ENCODE data around the gene ALAD.
"Not testable (repeated sequence)": the region's sequence is repeated elsewhere in the genome, so short reads cannot be mapped to it uniquely, and the experiment has no call there.

The ALAD gene

DNA sequence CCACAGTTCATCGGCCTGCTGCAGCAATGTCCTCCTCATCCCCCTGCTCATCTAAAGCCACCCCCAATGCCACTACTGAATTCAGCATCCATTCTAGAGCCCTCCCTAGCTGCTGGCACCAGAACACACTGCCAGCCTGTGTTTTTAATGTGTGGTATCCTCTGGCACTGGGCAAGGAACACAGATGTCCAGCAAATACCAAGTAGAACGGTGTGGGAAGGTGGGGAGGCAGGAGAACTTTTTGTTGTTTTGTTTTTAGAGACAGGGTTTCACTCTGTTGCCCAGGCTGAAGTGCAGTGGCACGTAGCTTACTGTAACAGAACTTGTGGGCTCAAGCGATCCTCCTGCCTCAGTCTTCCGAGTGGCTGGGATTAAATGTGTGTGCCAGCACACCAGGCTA is 29.0 kb downstream of the ALAD start:
- DNase-seq: no peak

DNA sequence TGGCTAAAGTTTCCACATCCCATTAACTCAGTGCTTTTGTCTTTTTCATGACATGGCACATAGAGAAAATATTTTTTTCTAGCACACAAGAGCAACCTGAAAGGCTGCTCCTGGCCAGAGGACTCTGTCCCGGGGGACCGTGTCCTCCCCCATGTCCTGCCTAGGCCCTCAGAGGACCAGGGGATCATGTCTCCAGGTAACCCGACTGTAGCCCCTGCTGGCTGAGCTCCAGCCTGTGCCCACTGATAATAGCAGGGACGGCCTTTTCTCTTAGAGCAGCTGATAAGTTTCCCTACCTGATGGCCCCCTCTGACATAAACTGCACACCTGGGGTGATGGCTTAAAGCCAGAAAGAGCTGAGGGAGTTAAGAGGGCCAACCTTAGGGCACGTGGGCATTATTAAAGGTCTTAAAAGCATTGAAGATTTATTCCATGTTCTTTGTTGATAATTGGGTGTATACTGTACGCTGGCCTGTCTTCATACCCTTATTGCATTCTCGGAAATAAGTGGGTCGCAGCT is 30.2 kb downstream of the ALAD start:
- DNase-seq: no peak

DNA sequence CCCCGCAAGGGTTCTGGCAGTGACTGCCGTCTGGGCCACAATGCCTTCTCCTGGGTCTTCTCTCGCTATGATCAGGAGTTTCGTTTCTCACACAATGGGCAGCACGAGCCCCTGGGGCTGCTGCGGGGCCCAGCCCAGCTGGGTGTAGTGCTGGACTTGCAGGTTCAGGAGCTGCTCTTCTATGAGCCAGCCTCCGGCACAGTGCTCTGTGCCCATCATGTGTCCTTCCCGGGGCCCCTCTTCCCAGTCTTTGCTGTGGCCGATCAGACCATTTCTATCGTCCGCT is 31.3 kb downstream of the ALAD start:
- no peak for DNase-seq

DNA sequence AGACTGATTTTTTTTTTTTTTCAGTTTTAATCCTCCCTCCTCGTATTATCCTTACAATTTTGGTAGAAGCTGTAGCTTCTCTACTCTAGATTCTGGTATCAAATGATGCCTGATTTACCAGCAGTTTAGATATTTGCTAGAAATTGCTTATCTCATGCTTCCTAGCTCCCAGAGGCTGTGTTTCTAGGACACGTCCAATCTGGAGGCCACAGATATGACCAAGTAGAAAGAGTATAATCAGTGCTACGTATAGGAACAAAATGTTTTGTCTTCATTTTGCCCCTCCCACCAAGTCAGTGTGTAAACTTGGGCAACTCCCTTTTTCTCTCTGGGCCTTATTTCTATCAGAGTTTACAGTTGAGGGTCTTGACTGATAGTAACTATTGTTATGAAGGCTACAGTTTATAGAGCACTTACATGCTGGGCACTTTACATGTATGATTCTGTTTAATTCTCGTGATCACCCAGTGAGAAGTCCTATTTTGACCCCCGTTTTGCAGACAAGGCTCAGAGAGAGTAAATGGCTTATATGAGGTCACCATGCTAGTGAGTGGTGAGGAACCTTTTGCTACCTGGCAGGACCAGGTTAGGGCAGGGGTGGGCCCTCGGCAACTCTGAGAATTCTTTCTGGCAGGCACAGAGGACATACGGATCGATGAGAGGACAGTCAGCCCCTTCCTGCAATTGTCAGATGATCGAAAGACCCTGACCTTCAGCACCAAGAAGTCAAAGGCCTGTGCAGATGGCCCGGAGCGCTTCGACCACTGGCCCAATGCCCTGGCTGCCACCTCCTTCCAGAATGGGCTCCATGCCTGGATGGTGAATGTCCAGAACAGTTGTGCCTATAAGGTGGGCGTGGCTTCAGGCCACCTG is 31.9 kb downstream of the ALAD start:
- DNase-seq: no peak

DNA sequence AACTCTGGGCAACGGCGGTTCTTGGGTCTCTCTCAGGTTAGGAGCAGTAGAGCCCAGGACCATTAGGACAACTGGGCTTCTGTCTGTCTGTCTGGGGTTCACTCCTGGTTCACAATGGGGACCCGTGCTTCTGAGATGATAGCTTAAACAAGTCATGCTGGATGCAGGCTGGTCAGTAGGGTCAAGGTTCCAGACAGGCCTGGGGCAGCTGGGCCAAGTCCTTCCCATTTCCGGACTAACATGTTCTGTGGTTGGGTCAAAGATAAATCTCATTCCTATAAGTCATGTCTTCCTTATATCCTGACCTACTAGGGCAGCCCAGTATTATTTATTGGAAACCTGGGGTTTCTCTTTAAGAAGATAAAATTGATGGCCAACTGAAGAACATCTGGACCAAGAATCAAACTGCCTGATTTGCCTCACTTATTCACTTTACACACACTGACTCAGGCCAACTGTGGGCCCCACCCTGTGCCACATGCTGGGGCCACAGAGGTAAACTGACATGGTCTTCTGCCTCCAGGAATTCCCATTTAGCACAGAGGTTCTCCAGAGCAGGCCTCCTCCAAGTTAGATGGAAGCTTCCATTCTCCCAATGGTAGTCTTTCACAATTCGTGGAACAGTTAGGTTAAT is 32.6 kb downstream of the ALAD start:
- DNase-seq: no peak

DNA sequence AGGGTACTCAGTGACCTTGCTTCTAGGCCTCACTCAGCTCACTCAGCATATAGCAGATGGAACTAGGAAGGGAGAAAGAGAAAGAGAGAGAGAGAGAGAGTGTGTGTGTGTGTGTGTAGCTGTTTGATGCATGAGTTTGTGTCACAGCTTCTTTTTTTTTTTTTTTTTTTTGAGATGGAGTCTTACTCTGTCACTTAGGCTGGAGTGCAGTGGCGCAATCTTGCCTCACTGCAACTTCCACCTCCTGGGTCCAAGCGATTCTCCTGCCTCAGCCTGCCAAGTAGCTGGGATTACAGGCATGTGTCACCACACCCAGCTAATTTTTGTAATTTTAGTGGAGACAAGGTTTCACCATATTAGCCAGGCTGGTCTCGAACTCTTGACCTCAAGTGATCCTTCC is 35.4 kb downstream of the ALAD start:
- DNase-seq: not testable (repeated sequence)

DNA sequence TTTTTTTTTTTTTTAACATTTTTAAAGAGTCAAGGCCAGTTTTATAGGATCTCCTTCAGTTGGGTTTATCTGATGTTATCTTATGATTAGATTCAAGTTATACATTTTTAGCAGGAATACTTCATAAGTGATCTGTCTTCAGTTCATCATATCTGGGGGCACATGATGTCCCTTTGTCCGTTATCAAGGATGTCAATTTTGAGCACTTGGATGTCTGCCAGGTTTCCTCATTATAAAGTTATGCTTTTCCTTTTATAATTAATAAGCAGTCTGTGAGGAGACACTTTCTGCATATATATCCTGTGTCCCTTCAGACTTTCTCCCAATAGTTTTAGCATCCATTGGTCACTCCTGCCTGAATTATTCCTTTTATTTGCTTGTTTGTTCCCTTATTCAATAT is 36.1 kb downstream of the ALAD start:
- no peak for DNase-seq

DNA sequence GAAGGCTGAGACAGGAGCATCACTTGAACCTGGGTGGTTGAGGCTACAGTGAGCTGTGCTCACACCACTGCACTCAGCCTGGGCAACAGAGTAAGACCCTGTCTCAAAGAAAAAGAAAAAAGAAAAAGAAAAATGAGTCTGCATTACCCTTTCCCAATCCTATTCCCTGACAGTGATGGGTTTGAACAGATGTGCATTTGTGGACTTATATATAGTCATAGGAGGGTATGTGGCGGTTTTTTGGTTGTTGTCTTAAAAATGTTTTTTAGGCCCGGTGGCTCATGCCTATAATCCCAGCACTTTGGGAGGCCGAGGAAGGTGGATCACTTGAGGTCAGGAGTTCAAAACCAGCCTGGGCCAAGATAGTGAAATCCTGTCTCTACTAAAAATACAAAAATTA is 37.7 kb downstream of the ALAD start:
- no peak for DNase-seq

DNA sequence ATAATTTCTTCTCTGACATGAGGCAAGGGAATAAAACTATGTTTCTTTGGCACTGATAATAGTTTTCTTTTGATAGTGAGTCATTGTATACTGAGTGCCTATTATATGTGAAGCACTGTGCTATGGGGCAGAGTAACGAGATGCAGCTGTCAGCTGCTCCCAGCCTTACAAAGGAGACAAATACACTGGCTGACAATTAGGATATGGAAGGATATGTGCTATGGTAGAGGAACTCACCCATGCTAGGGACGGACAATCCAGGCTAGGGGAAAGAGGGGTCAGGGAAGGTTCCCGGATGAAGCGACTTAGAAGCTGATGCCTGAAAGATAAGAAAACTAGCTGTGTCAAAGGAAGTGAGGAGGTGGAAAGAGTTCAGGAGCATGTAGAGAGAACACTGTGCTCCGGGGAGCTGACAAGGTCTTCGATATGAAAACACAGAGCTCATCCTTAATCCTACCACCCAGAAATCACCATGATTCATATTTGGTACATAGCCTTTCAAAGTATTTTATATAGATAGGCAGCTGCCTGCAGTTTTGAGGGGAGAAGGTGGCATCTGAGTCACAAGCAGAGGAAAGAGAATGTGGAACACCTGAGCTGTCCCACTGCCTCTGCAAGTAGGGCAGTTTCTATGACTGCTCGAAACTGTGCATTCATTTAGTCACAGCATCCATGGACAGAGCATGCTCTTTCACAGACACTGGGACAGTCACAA is 39.6 kb downstream of the ALAD start:
- DNase-seq: no peak

DNA sequence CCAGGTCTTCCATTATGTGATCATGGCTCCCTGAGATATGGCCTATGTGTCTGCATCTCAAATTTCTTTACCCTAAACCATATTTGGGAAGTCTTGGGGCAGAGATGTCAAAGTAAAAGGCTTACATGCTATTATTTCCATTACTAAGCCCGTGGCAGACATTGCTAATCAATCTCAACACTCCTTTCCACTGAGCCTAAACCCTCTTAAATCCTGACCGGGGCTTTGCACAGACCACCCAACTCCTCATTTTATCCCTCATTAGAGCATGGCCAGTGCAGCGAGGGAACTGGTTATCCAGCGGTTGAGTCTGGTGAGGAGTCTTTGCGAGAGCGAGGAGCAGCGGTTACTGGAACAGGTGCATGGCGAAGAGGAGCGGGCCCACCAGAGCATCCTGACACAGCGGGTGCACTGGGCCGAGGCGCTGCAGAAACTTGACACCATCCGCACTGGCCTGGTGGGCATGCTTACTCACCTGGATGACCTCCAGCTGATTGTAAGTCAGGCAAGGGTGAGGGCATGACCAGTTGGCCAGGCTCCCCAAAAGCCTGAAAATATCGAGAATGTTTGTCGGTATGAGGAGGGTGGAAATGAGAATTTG is 40.7 kb downstream of the ALAD start:
- DNase-seq: no peak

DNA sequence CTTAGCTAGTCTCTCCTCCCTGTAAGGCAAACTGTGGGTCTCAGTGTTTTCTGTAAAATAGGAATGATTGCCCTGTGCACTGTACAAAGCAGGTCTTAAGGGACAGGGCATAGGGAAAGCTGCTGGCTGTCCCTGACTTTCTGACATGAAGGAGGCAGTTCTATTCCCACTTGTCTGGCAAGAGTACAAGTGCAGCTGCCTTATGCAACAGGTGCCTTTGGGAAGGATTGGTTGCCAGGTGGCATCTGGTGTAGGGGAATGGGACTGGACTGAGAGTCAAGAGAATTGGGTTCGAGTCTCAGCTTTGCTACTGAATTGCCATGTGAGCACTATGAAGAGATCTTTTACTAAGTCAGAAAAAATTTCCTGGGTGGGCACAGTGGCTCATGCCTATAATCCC is 41.7 kb downstream of the ALAD start:
- DNase-seq: no peak

DNA sequence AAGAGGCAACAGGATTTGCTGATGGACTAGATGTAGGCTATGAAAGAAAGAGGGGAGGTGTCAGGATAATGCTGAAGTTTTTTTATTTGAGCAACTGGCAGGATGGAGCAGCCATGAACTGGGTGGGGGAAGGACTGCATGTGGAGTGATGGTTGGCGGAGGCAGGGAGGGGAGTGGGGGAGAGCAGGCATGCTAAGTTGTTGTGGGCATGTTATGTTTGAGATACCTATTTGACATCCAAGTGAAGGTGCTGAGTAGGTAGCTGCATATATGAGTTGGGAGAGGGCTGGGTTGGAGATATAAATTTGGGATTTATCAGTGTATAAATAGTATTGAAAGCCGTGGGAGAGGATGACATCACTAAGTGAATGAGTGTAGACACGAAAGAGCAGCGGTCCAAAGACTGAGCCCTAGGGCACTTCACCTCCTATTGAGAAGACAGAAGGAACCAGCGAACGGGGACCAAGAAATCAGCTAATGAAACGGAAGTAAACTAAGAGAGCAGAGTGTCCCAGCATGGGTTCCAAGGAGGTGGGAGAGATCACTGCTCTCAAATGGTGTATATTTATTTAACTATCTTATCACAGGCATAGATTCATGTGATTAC is 44.3 kb downstream of the ALAD start:
- DNase-seq: no peak

DNA sequence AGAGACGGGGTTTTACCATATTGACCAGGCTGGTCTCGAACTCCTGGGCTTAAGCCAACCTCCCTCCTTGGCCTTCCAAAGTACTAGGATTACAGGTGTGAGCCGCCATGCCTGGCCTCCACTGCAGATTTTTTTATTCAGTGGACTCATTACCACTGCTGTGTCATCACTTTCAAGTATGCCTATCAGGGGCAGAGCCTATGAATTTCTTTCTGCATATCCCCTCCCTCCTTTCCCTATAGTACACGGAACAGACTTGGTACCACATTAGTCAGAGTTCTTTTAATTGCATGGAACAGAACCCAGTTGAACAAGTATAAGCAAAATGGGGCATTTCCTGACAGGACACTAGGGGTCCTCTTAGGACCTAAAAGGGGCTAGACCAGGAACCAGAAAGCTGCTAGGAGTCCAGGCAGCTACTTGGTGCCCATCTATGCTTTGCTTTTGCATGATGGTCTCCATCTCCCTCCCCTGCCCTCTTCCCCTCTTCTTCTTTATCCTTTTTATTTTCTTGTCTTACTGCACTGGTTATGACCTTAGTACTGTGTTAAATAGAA is 46.0 kb downstream of the ALAD start:
- DNase-seq: no peak

DNA sequence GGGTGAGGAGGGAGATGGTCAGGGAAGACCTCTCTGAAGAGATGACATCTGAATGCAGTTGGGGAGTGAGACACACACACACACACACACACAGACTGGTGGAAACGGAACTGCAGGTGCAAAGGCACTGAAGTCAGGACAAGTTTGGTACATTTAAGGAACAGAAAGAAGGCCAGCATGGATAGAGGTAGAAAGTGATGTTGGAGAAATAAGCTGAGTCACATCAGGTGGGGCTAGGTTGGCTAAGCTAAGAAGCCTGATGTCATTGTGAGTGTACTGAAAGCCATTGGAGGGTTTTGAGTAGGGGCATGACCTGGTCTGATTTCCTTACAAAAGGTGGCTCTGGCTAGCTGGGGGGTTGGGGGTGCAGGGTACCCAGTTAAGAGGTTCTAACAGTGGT is 48.7 kb downstream of the ALAD start:
- DNase-seq: no peak

DNA sequence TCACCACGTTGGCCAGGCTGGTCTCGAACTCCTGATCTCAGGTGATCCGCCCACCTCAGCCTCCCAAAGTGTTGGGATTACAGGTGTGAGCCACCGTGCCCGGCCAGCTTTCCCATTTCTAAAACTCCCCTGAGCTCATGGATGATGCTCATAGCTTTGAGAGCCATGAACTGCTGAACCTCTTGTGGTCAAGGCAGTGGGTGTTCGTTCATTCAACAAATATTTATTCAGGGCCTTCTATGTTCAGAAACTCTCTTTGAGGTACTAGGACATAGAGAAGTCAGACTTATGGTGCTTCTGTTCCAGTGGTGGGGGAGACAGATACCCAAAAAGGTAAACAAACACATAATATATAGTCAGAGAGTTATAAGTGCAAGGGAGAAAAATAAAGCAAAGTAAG is 49.1 kb downstream of the ALAD start:
- no peak for DNase-seq

DNA sequence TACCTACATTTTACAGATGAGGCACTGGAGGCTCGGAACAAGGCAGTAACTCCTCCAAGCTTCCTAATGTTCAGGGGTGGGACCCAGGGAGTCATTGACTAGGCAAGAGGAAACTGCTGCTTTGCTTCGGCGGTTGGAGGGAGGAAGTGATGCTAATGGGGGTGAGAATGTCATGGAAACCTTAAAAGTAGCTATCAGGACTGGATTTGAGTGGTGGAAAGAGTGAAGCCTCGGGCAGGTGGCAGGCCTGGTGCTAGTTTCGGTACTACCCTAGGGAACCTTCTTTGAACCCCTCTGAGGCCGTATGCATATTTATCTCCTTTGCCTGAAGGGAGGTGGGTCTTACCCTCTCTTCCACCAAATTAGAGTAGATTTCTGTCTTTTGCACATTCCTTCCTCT is 50.1 kb downstream of the ALAD start:
- DNase-seq: no peak

DNA sequence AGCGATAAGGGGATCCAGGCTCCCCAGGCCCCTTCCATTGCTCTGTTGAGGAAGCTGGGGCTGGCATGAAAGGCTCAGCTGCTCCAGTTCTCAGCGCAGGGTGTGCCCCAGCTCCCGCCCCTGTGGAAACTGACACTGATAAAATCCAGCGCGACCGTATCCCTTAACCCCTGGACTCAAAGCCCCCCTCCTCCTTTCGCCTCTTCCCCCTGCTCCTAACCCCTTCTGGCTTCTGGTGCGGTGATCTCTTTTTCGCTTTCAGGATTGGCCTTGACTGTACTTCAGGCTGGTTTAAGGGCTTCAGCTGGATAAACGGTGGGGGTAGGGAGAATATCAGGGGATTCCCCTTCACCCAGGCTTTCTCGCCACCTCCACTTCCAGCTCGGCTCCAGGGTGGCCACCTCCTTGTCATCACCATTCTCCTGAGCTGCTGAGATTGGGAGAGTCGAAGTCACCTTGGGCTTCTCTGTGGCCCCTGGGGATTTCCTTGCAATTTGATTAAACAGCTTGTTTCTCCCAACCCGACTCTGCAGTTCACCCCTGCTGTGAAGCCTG is 50.9 kb downstream of the ALAD start:
- no peak for DNase-seq

DNA sequence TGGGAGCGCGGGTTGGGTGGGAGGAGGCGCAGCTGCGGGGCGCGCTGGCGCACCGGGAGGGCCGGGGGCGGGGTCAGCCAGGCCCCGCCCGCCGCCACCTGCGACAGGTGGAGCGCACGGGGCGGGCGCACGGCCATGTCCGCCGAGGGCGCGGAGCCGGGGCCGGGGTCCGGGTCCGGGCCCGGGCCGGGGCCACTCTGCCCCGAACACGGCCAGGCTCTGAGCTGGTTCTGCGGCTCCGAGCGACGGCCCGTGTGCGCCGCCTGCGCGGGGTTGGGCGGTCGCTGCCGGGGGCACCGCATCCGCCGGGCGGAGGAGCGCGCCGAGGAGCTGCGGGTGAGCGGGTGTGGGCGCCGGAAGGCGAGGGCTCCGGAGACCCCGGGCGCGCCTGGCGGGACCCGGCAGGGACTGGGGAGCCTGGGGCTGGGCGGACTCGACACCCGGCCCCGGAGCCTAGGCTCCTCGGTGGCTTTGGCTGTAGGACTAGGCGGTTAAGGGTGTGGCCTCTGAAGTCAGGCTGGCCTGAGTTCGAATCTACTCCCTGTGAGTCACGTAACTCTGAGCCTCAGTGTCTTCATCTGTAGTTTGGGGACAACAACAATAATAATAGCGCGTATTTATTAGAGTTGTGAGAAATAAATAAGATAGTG is 51.5 kb downstream of the ALAD start, which contains the start of gene BSPRY:
Gene BSPRY (plus strand): TSS at position 97 of the 650 bp plus-strand sequence. CDS start 39 bp downstream, at position 136.
- peak; percentile 6 for DNase-seq

DNA sequence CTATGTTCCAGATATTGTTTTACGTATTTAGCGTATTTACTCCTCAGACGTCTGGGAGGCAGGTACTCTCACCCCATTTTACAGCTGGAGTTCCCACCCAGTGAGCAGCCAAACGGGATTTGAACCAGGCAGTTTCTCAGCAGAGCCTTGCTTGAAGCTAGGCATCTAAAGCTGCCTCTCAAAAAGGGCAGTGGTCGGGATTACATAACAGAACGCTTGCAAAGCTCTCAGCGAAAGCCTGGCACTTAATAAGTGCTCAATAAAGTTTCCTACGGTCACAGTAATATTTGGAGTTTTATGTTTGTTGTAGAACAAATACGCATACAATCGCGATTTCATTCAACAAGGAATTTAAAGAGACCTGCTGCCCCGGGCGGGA is 52.0 kb downstream of the ALAD start:
- DNase-seq: no peak

DNA sequence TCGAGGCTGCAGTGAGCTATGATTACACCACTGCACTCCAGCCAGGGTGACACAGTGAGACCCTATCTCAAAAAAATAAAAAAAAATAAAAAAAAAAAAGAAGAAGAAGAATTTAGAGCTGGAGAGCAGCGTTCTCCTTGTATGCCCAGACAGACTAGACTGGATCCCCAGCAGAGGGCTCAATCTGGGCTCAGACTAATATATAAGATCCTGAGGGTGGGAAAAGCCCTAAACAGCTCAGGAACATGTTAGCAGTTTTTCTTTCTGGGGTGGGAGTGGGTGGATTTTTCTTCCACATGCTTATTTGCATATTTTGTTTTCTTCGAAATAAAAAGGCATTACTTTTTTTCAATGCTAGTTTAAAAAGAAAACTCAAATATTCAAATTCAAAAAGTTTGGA is 52.6 kb downstream of the ALAD start:
- no peak for DNase-seq

DNA sequence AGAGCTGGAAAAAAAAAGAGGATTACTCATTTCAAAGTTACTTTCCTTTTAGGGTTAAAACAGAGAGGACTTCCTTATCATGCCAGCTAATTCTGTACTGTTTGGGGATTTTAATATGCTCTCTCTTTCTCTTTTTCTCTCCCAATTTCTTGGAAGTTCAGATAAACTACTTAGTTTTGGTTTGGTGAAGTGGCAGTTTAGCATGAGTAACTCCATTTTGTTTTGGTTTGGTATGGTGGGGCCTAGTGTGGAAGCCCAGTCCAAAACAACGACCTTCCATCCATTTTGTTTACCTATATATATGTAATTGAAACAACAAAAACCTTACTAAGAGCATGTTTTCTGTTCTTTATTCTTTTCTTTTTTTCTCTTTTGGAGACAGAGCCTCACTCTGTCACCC is 55.4 kb downstream of the ALAD start:
- no peak for DNase-seq

DNA sequence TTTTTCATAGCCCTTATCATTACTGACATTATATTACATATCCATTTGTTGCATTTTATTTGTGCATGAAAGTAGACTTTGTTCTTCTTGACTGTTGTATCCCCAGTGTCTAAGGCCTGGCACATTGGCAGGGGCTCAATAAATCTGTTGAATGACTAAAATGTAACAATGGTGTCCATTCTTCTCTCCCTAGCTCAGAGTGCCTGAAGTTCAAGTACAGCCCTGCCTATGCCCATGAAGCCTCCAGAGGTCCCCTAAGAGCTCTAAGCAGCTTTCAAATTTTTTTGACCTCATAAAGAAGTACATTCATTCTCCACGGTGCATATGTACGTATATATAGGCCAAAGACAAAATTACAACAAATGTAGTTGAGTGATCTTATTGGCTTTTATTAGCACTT is 55.9 kb downstream of the ALAD start:
- DNase-seq: no peak

All from activated effector memory CD4-positive, alpha-beta T cell treated with Interleukin-2 at 50 U/mL for 16 hours (primary cell).